ENCODE results near the gene SIGLECL1. TPM values are rescaled to one million over a fixed set of nuclear protein-coding genes. Genes with fewer than 3 reads are reported as not detected.

SIGLECL1 gene
- total RNA-seq, 1 experiment from 2014 or later: not detected

GRCh38 chr19:51219971-51220370 lies 30.9 kb upstream of the SIGLECL1 start:
- Histone ChIP-seq H4K91ac (ENCODE audit: insufficient read length, low read depth, low read length) (no peak overlapping the region), H2BK20ac (ENCODE audit: low read depth, low read length, poor library complexity, severe bottlenecking) (no peak overlapping the region), H3K79me1 (ENCODE audit: insufficient read depth, low read depth, low read length, poor library complexity, severe bottlenecking) (no peaks in the 10 kb centered on the region), H3K79me2 (ENCODE audit: insufficient read depth, low read length) (no peaks in the 10 kb centered on the region), H2BK12ac (ENCODE audit: insufficient read length, low read depth, low read length) (no peak overlapping the region), H3K4me2 (ENCODE audit: insufficient read depth, insufficient read length, low read length) (no peak overlapping the region), H2BK120ac (ENCODE audit: low read depth, low read length, poor library complexity, severe bottlenecking) (no peak overlapping the region), H3K4ac (ENCODE audit: low read depth, low read length) (no peak overlapping the region), H2BK5ac (ENCODE audit: insufficient read length, low read length) (no peak overlapping the region), H3K56ac (ENCODE audit: insufficient read length, low read depth, low read length) (no peak overlapping the region), H3K18ac (ENCODE audit: insufficient read length, low read depth, low read length) (no peak overlapping the region), H3K4me1 (ENCODE audit: insufficient read depth, low read length) (no peaks in the 10 kb centered on the region), H3K23ac (ENCODE audit: insufficient read length, low read depth, low read length) (no peak overlapping the region), H3T11ph (ENCODE audit: low read length) (no peak overlapping the region), H4K8ac (replicated peaks; ENCODE audit: insufficient read length, low read depth, low read length) (no peak overlapping the region), H3K27me3 (ENCODE audit: insufficient read depth, low read length) (no peaks in the 10 kb centered on the region), H3K9ac (ENCODE audit: extremely low read depth, insufficient read length, low read length) (no peak overlapping the region), H3K9me3 (ENCODE audit: control insufficient read depth, low read depth, low read length) (no peaks in the 10 kb centered on the region), H3K14ac (ENCODE audit: insufficient read depth, low read length) (no peak overlapping the region), H2AK5ac (ENCODE audit: insufficient read length, low read length) (no peak overlapping the region), H3K23me2 (ENCODE audit: insufficient read length, low read depth, low read length, poor library complexity, severe bottlenecking) (no peaks in the 10 kb centered on the region), H3K27ac (ENCODE audit: insufficient read length, low read depth, low read length) (no peak overlapping the region), H2AFZ (ENCODE audit: low read length) (no peak overlapping the region), H2BK15ac (ENCODE audit: low read depth, low read length) (no peak overlapping the region), H4K20me1 (ENCODE audit: control insufficient read depth, insufficient read depth, insufficient read length) (no peaks in the 10 kb centered on the region), H4K5ac (ENCODE audit: insufficient read length, low read depth, low read length) (no peak overlapping the region)
- H3K36me3 Mint-ChIP-seq (ENCODE audit: insufficient read depth in 1 of 3, low read depth in 3 of 3): peaks cover 1 to 10% (median 2%) of the 10 kb centered on the region in 3 experiments; a peak in 4 of 7 replicates
- no CpG with 5 or more reads among the region's 1 CpG for WGBS (ENCODE audit: extremely low coverage, insufficient read length, low lambda C conversion rate)
- no peaks in the 10 kb centered on the region for H3K4me1 Mint-ChIP-seq
- H3K4me3 Mint-ChIP-seq: no peak overlapping the region
- TF ChIP-seq, protein P1, sequence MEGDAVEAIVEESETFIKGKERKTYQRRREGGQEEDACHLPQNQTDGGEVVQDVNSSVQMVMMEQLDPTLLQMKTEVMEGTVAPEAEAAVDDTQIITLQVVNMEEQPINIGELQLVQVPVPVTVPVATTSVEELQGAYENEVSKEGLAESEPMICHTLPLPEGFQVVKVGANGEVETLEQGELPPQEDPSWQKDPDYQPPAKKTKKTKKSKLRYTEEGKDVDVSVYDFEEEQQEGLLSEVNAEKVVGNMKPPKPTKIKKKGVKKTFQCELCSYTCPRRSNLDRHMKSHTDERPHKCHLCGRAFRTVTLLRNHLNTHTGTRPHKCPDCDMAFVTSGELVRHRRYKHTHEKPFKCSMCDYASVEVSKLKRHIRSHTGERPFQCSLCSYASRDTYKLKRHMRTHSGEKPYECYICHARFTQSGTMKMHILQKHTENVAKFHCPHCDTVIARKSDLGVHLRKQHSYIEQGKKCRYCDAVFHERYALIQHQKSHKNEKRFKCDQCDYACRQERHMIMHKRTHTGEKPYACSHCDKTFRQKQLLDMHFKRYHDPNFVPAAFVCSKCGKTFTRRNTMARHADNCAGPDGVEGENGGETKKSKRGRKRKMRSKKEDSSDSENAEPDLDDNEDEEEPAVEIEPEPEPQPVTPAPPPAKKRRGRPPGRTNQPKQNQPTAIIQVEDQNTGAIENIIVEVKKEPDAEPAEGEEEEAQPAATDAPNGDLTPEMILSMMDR (conservative IDR thresholded peaks at IDR 0.05): no peak
- no peak overlapping the region; a peak in 1 of 7 replicates for H3K27ac Mint-ChIP-seq
- H3K9me3 Mint-ChIP-seq: peaks cover 15 to 94% of the 10 kb centered on the region in 2 experiments
- no peak for DNase-seq
- H3K27me3 Mint-ChIP-seq (ENCODE audit: low read depth): peaks cover 28% of the 10 kb centered on the region

Measured in H9 (cell line).